Activated naive CD8-positive, alpha-beta T cell treated with anti-CD3 and anti-CD28 coated beads, Interleukin-2, amount 50 U/mL, for 24 hours (primary cell): Measurements from ENCODE around the gene THTPA.
"Not testable (repeated sequence)": the region's sequence is repeated elsewhere in the genome, so short reads cannot be mapped to it uniquely, and the experiment has no call there.

Experiments
- ATAC-seq: fragments of 150-1000 bp; cut with Tn5 transposase; one replicate; pipeline ENCODE4 v1.10.0; 2021
- DNase-seq: peaks from one replicate; pipeline ENCODE4 v3.0.0; 2021
- H3K27ac Mint-ChIP-seq: one replicate; pipeline ENCODE4 v1.8.0; 2021; ENCODE audit warnings: mild to moderate bottlenecking, mixed read lengths
- H3K27me3 Mint-ChIP-seq: one replicate; pipeline ENCODE4 v1.8.0; 2021; ENCODE audit warnings: mixed read lengths
- H3K36me3 Mint-ChIP-seq: one replicate; pipeline ENCODE4 v1.8.0; 2021; ENCODE audit warnings: low read depth, mixed read lengths
- H3K4me1 Mint-ChIP-seq: one replicate; pipeline ENCODE4 v1.8.0; 2021; ENCODE audit warnings: mixed read lengths
- H3K4me3 Mint-ChIP-seq: one replicate; pipeline ENCODE4 v1.8.0; 2021; ENCODE audit warnings: mild to moderate bottlenecking, moderate library complexity, mixed read lengths
- H3K9me3 Mint-ChIP-seq: one replicate; pipeline ENCODE4 v1.8.0; 2021; ENCODE audit warnings: mixed read lengths

The THTPA gene

DNA sequence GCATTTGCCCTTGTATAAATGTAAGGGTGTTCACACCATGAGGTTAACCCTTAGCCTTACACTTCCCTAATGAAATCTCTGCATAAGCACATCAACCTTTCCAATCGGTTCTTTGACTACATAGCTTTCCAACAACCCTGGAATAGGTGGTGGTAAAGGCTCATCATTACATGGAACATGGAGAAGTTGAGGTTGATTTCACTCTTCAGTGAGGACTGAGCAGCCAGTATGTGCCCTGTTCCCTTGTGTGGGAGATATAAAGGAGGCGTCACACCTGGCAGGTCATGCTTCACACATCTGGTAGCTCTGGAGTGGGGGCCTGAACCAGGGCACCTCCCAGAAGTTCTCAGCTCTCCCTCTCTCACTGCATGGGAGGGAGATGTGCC lies 44.2 kb downstream of the THTPA start:
- ATAC-seq (no peak), DNase-seq (no peak)
- Mint-ChIP-seq H3K4me1 (peaks cover under 1% of the 10 kb centered on the region), H3K36me3 (peaks cover 2% of the 10 kb centered on the region), H3K9me3 (peaks cover 8% of the 10 kb centered on the region), H3K4me3 (no peak overlapping the region), H3K27me3 (no peaks in the 10 kb centered on the region), H3K27ac (no peak overlapping the region)

GRCh38 chr14:23600806-23601205 lies 44.7 kb downstream of the THTPA start:
- Mint-ChIP-seq H3K27ac (no peak overlapping the region), H3K27me3 (no peaks in the 10 kb centered on the region), H3K4me1 (peaks cover 5% of the 10 kb centered on the region), H3K4me3 (no peak overlapping the region), H3K36me3 (peaks cover 2% of the 10 kb centered on the region), H3K9me3 (peaks cover 8% of the 10 kb centered on the region)
- ATAC-seq: no peak
- DNase-seq: no peak

DNA sequence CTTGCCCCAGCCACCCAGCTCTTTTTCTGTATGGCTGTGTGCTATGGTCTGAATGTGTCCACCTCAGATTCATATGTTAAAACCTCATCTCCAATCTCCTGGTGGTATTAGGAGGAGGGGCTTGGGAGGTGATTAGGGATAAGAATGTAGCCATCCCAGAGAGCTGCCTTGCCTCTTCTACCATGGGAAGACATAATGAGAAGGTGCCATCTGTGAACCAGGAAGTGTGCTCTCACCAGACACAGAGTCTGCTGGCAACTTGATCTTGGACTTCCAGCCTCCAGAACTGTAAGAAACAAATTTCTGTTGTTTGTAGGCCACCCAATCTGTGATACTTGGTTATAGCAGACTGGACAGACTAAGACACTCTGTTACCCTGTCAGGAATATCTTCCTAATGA lies 45.4 kb downstream of the THTPA start:
- Mint-ChIP-seq H3K9me3 (peaks cover 8% of the 10 kb centered on the region), H3K4me1 (peaks cover 10% of the 10 kb centered on the region), H3K4me3 (no peak overlapping the region), H3K27ac (no peak overlapping the region), H3K36me3 (peaks cover 2% of the 10 kb centered on the region), H3K27me3 (no peaks in the 10 kb centered on the region)
- DNase-seq: no peak
- no peak for ATAC-seq

DNA sequence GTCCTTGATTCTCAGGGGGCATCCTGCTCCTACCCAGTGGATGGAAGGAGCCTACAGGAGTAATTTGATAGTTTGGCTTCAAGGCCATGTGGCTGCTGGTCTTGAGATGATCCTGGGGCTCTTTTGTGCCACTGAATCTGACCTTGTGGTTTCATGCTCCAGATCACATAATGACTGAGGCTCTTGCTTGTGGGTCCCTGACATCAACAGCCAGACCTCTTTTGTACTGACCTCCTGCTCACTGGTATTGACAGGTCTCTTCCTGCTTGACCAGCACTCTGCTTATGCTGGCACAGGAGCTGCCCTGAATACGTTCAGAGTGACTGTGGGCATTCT lies 45.7 kb downstream of the THTPA start:
- Mint-ChIP-seq H3K4me3 (no peak overlapping the region), H3K9me3 (peaks cover 8% of the 10 kb centered on the region), H3K27me3 (no peaks in the 10 kb centered on the region), H3K4me1 (peaks cover 14% of the 10 kb centered on the region), H3K36me3 (peaks cover 2% of the 10 kb centered on the region), H3K27ac (no peak overlapping the region)
- DNase-seq: no peak
- no peak for ATAC-seq

GRCh38 chr14:23602181-23603095 lies 46.4 kb downstream of the THTPA start:
- ATAC-seq: no peak
- DNase-seq: no peak
- Mint-ChIP-seq H3K36me3 (peaks cover 2% of the 10 kb centered on the region), H3K9me3 (peaks cover 8% of the 10 kb centered on the region), H3K4me3 (no peak overlapping the region), H3K27me3 (no peaks in the 10 kb centered on the region), H3K4me1 (peaks cover 21% of the 10 kb centered on the region), H3K27ac (no peak overlapping the region)

GRCh38 chr14:23603103-23603502 lies 47.0 kb downstream of the THTPA start:
- ATAC-seq (no peak), DNase-seq (no peak)
- Mint-ChIP-seq H3K36me3 (peaks cover 2% of the 10 kb centered on the region), H3K27me3 (no peaks in the 10 kb centered on the region), H3K27ac (no peak overlapping the region), H3K4me3 (no peak overlapping the region), H3K4me1 (peaks cover 21% of the 10 kb centered on the region), H3K9me3 (peaks cover 8% of the 10 kb centered on the region)

DNA sequence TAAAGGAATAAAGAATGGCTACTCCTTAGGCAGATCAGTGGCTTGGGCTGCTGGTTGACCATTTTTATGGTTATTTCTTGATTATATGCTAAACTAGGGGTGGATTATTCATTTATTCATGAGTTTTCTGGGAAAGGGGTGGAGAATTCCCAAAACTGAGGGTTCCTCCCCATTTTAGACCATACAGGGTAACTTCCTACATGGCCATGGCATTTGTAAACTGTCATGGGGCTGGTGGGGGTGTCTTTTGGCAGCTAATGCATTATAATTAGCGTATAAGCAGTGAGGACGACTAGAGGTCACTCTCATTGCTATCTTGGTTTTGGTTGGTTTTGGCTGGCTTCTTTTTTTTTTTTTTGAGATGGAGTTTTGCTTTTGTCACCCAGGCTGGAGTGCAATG lies 48.1 kb downstream of the THTPA start:
- no peaks in the 10 kb centered on the region for H3K27me3 Mint-ChIP-seq
- ATAC-seq (no peak), DNase-seq (no peak)
- H3K9me3 Mint-ChIP-seq: peaks cover 13% of the 10 kb centered on the region
- H3K4me1 Mint-ChIP-seq: peaks cover 27% of the 10 kb centered on the region
- H3K27ac Mint-ChIP-seq: no peak overlapping the region
- no peak overlapping the region for H3K4me3 Mint-ChIP-seq
- H3K36me3 Mint-ChIP-seq: peaks cover 5% of the 10 kb centered on the region

- peaks cover 8% of the 10 kb centered on the region for H3K36me3 Mint-ChIP-seq
- no peak for DNase-seq
- H3K27me3 Mint-ChIP-seq: no peaks in the 10 kb centered on the region
- H3K4me1 Mint-ChIP-seq: peaks cover 33% of the 10 kb centered on the region
- no peak for ATAC-seq
- no peak overlapping the region for H3K27ac Mint-ChIP-seq
- H3K4me3 Mint-ChIP-seq: no peak overlapping the region
- peaks cover 10% of the 10 kb centered on the region for H3K9me3 Mint-ChIP-seq
Observed at GRCh38 chr14:23604675-23605170, 48.7 kb downstream of the THTPA start.

- DNase-seq: no peak
- Mint-ChIP-seq H3K4me1 (peaks cover 46% of the 10 kb centered on the region), H3K36me3 (peaks cover 9% of the 10 kb centered on the region), H3K4me3 (peak overlapping the region; percentile 3), H3K27ac (peak overlapping the region; percentile 80), H3K27me3 (no peaks in the 10 kb centered on the region), H3K9me3 (peaks cover 6% of the 10 kb centered on the region)
- ATAC-seq: peak; percentile 94
Observed at GRCh38 chr14:23605931-23606585, 50.0 kb downstream of the THTPA start.

DNA sequence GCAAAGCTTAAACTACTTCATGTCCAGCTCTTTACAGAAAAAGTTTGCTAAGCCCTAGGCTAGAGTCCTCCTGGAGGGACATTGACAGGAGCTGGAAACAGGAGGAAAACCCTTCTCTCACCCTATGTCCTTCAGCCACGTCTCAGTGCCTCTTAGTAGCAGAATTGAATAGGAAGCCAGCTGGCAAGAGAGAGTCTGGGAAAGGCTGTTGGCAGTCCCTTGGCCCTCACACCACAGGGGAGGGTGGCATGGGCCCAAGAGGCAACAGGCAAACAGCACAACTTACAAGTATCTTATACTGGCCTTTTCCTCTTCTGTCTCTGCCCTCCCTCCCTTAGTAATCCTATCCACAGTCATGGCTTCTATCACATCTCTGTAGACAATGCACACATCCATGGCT lies 52.4 kb downstream of the THTPA start:
- Mint-ChIP-seq H3K4me1 (peaks cover 49% of the 10 kb centered on the region), H3K4me3 (no peak overlapping the region), H3K36me3 (peaks cover 9% of the 10 kb centered on the region), H3K27me3 (no peaks in the 10 kb centered on the region), H3K9me3 (peaks cover 6% of the 10 kb centered on the region), H3K27ac (no peak overlapping the region)
- DNase-seq: no peak
- no peak for ATAC-seq

DNA sequence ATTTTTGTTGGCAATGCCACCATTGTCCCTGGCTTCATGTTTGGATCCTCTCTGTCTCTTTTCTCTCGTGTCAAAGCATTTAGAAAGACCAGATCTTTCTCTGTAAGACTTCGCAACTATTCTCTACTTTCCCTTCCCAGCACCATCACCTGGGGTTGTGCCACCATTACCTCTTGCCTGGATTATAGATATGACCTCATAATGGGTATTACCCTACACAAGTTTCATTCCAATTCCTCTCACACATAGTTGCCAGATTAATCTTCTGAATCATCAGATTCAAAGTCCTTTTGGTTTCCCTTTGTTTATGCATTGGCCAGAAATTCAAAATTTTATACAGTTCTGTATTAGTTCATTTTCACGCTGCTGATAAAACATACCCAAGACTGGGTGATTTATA lies 52.9 kb downstream of the THTPA start:
- Mint-ChIP-seq H3K36me3 (peaks cover 9% of the 10 kb centered on the region), H3K4me1 (peaks cover 49% of the 10 kb centered on the region), H3K27ac (no peak overlapping the region), H3K27me3 (no peaks in the 10 kb centered on the region), H3K4me3 (no peak overlapping the region), H3K9me3 (peaks cover 6% of the 10 kb centered on the region)
- ATAC-seq (no peak), DNase-seq (no peak)

DNA sequence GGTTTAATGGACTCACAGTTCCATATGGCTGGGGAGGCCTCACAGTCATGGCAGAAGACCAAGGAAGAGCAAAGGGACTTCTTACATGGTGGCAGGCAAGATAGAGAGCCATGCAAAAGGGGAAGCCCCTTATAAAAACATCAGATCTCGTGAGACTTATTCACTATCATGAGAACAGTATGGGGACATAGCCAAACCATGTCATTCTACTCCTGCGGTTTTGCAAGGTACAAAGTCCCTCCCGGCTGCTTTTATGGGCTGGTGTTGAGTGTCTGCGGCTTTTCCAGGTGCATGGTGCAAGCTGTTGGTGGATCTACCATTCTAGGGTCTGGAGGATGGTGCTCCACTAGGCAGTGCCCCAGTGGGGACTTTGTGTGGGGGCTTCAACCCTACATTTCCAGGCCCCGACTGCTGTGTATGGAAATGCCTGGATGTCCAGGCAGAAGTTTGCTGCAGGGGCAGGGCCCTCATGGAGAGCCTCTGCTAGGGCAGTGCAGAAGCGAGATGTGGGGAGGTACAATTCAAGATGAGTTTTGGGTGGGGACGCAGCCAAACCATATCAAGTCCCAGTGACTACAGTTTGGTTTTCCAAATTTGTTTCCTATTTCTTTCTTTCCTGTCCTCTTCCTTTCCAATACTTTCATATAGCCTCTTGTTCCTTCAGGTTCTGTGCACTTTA lies 53.5 kb downstream of the THTPA start:
- not testable (repeated sequence) for H3K4me3 Mint-ChIP-seq

More for the DNA sequence above, 53.5 kb downstream of the THTPA start:
- H3K27ac Mint-ChIP-seq: peak overlapping the region; percentile 84
- not testable (repeated sequence) for DNase-seq, H3K9me3 Mint-ChIP-seq, ATAC-seq, H3K36me3 Mint-ChIP-seq, H3K27me3 Mint-ChIP-seq
- H3K4me1 Mint-ChIP-seq: peaks cover 49% of the 10 kb centered on the region
